BLaER1 treated with 17β-estradiol and CSF1 and Interleukin-3, amounts not matched to agents 10 nM and 100 nM (cell line): ENCODE measurements around the gene ACE.

Experiments
- H3K27ac ChIP-seq, 11 experiments: shearing (Covaris generic); formaldehyde crosslinking; 2 replicates each; pipeline ENCODE4 v1.8.1; 2022
- H3K27me3 ChIP-seq, 11 experiments: shearing (Covaris generic); formaldehyde crosslinking; 2 replicates each; pipeline ENCODE4 v1.8.1; 2022
- H3K36me3 ChIP-seq, 11 experiments: shearing (Covaris generic); formaldehyde crosslinking; 2 replicates each; pipeline ENCODE4 v1.8.1; 2022
- H3K4me1 ChIP-seq, 10 experiments: shearing (Covaris generic); formaldehyde crosslinking; 2 replicates each; pipeline ENCODE4 v1.8.1; 2022
- H3K4me2 ChIP-seq, 11 experiments: shearing (Covaris generic); formaldehyde crosslinking; 2 replicates each; pipeline ENCODE4 v1.8.1; 2022
- H3K4me3 ChIP-seq, 10 experiments: shearing (Covaris generic); formaldehyde crosslinking; 2 replicates each; pipeline ENCODE4 v1.8.1; 2022
- H3K9ac ChIP-seq, 11 experiments: shearing (Covaris generic); formaldehyde crosslinking; 2 replicates each; pipeline ENCODE4 v1.8.1; 2022
- H3K9me3 ChIP-seq, 11 experiments: shearing (Covaris generic); formaldehyde crosslinking; replicated peaks in 1 of 11; 2 replicates each; pipeline ENCODE4 v1.8.1; 2022
- H4K20me1 ChIP-seq, 11 experiments: shearing (Covaris generic); formaldehyde crosslinking; 2 replicates each; pipeline ENCODE4 v1.8.1; 2022
- Cebpa-rat ChIP-seq, 11 experiments: shearing (Covaris generic); IDR thresholded peaks; 2 replicates each; pipeline ENCODE4 v1.8.1; 2022

Gene ACE

DNA sequence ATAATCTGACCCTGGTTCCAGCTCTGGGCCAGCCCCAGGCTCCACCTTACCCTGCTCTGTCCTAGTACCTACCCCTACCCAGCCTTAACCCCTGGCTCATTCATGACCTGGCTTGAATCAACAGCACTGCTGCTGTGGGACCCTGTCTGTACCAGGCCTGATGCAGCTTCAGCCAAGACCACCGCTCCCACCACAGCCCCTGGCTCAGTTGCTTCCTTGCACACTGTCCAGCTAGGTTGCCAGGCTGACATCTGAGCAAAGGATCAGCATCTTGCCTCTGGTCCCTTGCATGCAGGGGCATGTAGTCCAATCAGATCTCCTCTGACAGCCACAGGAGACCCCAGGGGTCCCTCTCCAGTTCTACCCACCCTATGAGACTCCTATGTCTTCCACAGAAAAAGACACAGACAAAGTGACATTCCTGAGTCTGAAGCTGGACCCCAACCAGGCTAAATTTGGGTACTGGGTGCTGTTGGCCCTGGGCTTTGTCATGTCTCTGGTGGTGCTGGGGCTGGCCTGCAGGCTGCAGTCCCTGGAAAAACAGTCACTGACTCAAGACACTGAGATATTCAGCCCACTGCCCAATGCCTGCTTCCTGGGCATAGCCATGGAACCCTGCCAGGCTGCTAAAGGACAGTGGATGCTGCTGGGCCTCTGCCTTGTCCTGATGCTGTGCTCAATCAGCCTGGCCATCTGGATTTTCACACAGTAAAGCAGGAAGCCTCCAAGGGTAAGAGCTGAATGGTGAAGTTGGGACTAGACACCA, 42.4 kb downstream of the ACE start:
- peaks cover 0 to 3% (median 0%) of the 10 kb centered on the region in 10 experiments; a peak in 2 of 20 replicates for H3K4me1 ChIP-seq
- TF ChIP-seq Cebpa-rat (IDR thresholded peaks at IDR 0.05), result no peak
- peaks cover 0 to 42% (median 5%) of the 10 kb centered on the region in 11 experiments; a peak in 10 of 22 replicates for H4K20me1 ChIP-seq
- peaks cover 0 to 6% (median 0%) of the 10 kb centered on the region in 11 experiments; a peak in 2 of 22 replicates for H3K27me3 ChIP-seq
- H3K4me2 ChIP-seq, result no peak overlapping the region
- H3K9me3 ChIP-seq, result no peaks in the 10 kb centered on the region
- no peak overlapping the region for H3K9ac ChIP-seq
- H3K36me3 ChIP-seq, result no peaks in the 10 kb centered on the region
- no peak overlapping the region for H3K27ac ChIP-seq
- no peak overlapping the region for H3K4me3 ChIP-seq

DNA sequence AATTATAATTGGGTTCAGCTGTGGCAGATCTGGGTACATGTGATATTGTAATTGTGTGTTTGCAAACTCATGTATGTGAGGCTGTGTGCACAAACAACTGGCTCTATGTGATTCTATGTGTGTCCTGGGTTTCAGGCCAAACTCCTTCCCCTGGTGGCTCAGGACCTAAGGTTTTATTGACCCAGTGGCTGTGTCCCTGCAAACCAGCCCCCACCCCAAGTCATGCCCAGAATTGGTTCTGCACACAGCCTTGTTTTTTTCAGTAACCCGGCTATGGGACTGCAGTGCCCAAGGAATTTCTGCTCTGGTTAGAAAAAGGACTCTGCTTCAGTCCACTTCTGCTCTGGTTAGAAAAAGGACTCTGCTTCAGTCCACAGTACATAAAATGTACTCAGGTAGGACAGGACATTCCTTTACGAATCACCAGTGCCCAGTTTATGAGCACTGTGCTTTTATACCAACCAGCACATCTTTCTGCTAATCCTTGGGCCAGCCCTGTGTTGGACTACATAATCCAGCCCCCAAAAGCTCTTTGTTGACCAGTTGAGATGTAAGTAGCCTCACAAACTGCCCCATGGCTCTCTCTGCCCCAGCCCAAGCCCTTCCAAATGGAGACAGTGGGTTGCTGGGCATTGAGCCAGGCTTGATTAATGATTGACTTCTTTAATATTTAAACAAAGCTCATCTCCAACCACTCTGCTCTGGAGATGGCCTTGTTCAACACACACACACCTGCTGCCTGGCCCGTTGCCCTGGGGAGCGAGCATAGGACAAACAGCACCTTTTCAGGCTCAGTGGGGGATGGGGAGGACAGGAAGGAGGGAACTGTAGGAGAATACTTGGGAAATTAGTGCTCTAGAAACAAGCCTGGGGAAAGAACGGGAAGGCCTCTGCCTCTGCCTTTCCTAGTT, 43.4 kb downstream of the ACE start:
- H3K4me3 ChIP-seq, result no peak overlapping the region
- H3K27me3 ChIP-seq, result peaks cover 0 to 6% (median 0%) of the 10 kb centered on the region in 11 experiments; a peak in 2 of 22 replicates
- H3K4me1 ChIP-seq, result peaks cover 0 to 3% (median 0%) of the 10 kb centered on the region in 10 experiments; a peak in 2 of 20 replicates
- no peak for TF ChIP-seq Cebpa-rat (IDR thresholded peaks at IDR 0.05)
- peaks cover 0 to 49% (median 5%) of the 10 kb centered on the region in 11 experiments; a peak in 10 of 22 replicates for H4K20me1 ChIP-seq
- no peak overlapping the region for H3K4me2 ChIP-seq
- no peaks in the 10 kb centered on the region for H3K36me3 ChIP-seq
- H3K27ac ChIP-seq, result no peak overlapping the region
- no peak overlapping the region for H3K9ac ChIP-seq
- H3K9me3 ChIP-seq, result no peaks in the 10 kb centered on the region

DNA sequence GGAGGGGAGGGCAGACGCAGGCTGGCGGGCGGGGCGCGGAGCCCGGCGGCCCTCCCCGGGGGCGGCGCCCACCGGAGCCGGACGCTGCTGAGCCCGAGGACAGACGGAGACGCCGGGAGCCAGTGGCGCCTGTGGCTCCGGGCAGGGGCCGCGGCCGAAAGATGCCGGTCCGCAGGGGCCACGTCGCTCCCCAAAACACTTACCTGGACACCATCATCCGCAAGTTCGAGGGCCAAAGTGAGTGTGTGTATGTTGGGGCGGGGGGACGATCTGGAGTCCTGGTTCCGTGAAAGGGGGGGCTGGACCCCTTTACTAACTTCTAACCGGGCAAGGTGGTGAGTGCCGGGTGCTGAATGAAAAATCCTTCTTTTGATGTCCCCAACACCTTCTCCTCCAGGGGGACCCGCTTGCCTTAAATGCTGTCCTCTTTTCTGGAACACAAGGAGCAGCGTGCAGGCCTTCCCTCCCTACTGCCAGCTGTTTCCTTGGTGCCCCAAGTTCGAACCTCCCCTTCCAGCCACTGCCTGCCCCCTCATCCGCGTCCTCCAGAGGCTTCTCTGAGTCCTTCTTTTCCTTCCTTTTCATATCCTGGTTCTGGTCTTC, 46.5 kb downstream of the ACE start, which contains the start of gene KCNH6:
Gene KCNH6 (plus strand): TSS at position 106 of the 603 bp plus-strand sequence. CDS start 56 bp downstream, at position 162.
- peak within 1 kb of the TSS in 10 of 11 experiments; percentile 35 to 63 (median 44); a peak in 14 of 22 replicates for H3K4me2 ChIP-seq
- no peaks in the 10 kb centered on the region for H3K9me3 ChIP-seq
- peaks cover 0 to 66% (median 5%) of the 10 kb centered on the region in 11 experiments; a peak in 10 of 22 replicates for H4K20me1 ChIP-seq
- H3K27me3 ChIP-seq, result peaks cover 0 to 6% (median 0%) of the 10 kb centered on the region in 11 experiments; a peak in 2 of 22 replicates
- H3K27ac ChIP-seq, result no peak within 1 kb of the TSS
- no peaks in the 10 kb centered on the region for H3K36me3 ChIP-seq
- H3K4me3 ChIP-seq, result no peak within 1 kb of the TSS
- TF ChIP-seq Cebpa-rat (IDR thresholded peaks at IDR 0.05), result no peak
- H3K9ac ChIP-seq, result no peak within 1 kb of the TSS
- H3K4me1 ChIP-seq, result peaks cover 0 to 7% (median 0%) of the 10 kb centered on the region in 10 experiments; a peak in 3 of 20 replicates

DNA sequence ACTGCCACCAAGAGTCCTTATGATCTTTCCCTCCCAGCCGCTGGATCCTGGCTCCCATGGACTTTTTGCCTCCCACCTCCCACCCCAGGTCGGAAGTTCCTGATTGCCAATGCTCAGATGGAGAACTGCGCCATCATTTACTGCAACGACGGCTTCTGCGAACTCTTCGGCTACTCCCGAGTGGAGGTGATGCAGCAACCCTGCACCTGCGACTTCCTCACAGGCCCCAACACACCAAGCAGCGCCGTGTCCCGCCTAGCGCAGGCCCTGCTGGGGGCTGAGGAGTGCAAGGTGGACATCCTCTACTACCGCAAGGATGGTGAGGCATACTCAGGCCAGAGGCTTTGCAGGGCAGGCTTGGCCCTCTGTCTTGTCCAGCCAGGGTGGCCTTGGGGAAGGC, 47.2 kb downstream of the ACE start:
- H3K4me1 ChIP-seq, result peaks cover 0 to 7% (median 0%) of the 10 kb centered on the region in 10 experiments; a peak in 3 of 20 replicates
- no peak overlapping the region for H3K4me3 ChIP-seq
- H3K4me2 ChIP-seq, result no peak overlapping the region

DNA sequence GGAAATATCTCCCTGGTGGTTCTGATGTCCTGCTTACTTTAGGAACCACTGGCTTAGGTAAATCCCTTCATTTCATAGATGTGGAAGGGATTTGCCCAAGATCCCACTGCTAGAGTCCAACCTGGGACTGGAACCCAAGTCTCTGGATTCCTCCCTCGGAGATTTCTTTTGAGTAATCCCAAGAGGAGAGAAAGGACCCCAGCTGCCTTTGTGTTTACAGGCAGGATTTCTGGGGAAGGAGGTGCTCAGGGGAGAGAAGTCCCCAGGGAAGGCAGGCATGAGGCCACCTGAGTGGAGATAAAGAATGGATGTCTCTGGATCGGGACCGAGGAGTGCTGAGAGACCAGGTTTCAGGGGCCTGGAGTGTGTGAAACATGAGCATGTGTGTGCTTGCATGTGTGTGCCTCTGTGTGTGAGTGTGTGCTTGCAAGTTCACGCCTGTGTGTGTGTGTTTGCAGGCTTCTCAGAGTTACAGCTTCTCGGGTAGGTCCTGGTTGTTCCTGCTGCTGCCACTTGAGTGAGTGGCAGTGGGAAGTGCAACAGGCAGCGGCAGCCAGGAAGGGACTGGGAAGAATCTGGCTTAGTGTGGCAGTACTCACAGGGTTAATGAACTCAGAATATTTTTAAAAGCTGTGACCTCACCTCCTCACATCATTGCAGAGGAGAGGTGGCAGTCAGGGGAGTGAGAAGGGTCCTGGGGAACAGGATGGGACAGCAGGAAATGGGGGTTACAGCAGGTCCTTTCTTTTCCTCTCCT, 48.5 kb downstream of the ACE start:
- no peak for TF ChIP-seq Cebpa-rat (IDR thresholded peaks at IDR 0.05)

More for the DNA sequence above, 47.2 kb downstream of the ACE start:
- no peak overlapping the region for H3K27ac ChIP-seq
- no peak overlapping the region for H3K9ac ChIP-seq
- no peak for TF ChIP-seq Cebpa-rat (IDR thresholded peaks at IDR 0.05)
- H3K36me3 ChIP-seq, result no peaks in the 10 kb centered on the region
- H3K9me3 ChIP-seq, result no peaks in the 10 kb centered on the region
- peaks cover 0 to 66% (median 3%) of the 10 kb centered on the region in 11 experiments; a peak in 10 of 22 replicates for H4K20me1 ChIP-seq
- peaks cover 0 to 6% (median 0%) of the 10 kb centered on the region in 11 experiments; a peak in 2 of 22 replicates for H3K27me3 ChIP-seq

DNA sequence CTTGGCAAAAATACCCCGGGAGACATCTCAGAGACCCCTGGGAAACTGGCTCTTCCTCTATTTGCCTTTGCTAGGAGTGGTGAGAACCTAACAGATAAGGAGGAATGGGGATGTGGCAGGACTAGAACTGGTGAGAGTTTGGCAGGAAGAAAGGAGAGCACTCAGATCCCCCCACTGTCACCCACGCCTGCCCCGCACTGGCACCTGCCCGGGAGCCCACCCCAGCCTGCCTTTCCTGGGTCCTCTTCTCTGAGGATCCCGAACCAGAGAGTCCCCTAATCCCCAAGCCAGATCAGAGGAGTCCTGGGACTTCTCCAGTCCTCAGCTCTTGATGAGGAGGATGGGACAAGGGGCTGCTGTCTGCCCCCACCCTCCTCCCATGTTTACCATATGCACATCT, 50.0 kb downstream of the ACE start:
- H3K36me3 ChIP-seq, result no peaks in the 10 kb centered on the region
- H3K4me2 ChIP-seq, result no peak overlapping the region
- H3K27ac ChIP-seq, result no peak overlapping the region
- H3K9ac ChIP-seq, result no peak overlapping the region
- H3K9me3 ChIP-seq, result no peaks in the 10 kb centered on the region
- peaks cover 0 to 6% (median 0%) of the 10 kb centered on the region in 11 experiments; a peak in 2 of 22 replicates for H3K27me3 ChIP-seq
- peaks cover 0 to 48% (median 3%) of the 10 kb centered on the region in 11 experiments; a peak in 10 of 22 replicates for H4K20me1 ChIP-seq
- no peak overlapping the region for H3K4me3 ChIP-seq
- TF ChIP-seq Cebpa-rat (IDR thresholded peaks at IDR 0.05), result no peak
- H3K4me1 ChIP-seq, result peaks cover 0 to 7% (median 0%) of the 10 kb centered on the region in 10 experiments; a peak in 3 of 20 replicates

More for the DNA sequence above, 48.5 kb downstream of the ACE start:
- no peaks in the 10 kb centered on the region for H3K36me3 ChIP-seq
- H3K4me2 ChIP-seq, result no peak overlapping the region
- H3K4me1 ChIP-seq, result peaks cover 0 to 7% (median 0%) of the 10 kb centered on the region in 10 experiments; a peak in 3 of 20 replicates
- H4K20me1 ChIP-seq, result peaks cover 0 to 53% (median 3%) of the 10 kb centered on the region in 11 experiments; a peak in 10 of 22 replicates
- H3K9me3 ChIP-seq, result no peaks in the 10 kb centered on the region
- no peak overlapping the region for H3K27ac ChIP-seq
- H3K4me3 ChIP-seq, result no peak overlapping the region
- peaks cover 0 to 6% (median 0%) of the 10 kb centered on the region in 11 experiments; a peak in 2 of 22 replicates for H3K27me3 ChIP-seq
- no peak overlapping the region for H3K9ac ChIP-seq

DNA sequence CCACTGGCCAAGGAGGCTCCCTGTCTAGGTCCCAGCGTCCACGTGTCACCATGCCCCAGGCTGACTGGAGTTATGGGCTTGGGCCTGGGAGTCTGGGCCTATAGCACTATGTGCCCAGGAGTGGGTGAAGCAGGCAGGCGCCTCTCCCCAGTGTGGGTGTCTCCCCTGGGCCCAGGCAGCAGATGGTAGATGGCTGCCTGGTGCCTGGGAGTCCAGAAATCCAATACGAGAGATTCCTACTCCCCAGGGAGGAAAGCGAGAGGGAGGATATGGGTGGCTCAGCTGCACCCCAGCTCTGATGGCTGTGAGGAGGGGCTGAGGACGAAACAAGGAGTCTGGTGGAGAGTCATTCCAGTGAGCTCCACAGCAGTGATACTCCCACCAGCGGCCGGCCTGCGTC, 51.3 kb downstream of the ACE start:
- no peak overlapping the region for H3K4me3 ChIP-seq
- H3K9ac ChIP-seq, result no peak overlapping the region
- no peak overlapping the region for H3K27ac ChIP-seq
- TF ChIP-seq Cebpa-rat (IDR thresholded peaks at IDR 0.05), result no peak
- no peak overlapping the region for H3K4me2 ChIP-seq
- H3K27me3 ChIP-seq, result peaks cover 0 to 6% (median 0%) of the 10 kb centered on the region in 11 experiments; a peak in 2 of 22 replicates
- peaks cover 0 to 7% (median 0%) of the 10 kb centered on the region in 10 experiments; a peak in 3 of 20 replicates for H3K4me1 ChIP-seq
- H3K9me3 ChIP-seq, result no peaks in the 10 kb centered on the region
- peaks cover 0 to 53% (median 0%) of the 10 kb centered on the region in 11 experiments; a peak in 8 of 22 replicates for H4K20me1 ChIP-seq
- no peaks in the 10 kb centered on the region for H3K36me3 ChIP-seq
